Measurements from ENCODE around the gene GSK3A. TPM values are rescaled to one million over a fixed set of nuclear protein-coding genes. Genes with fewer than 3 reads are reported as not detected.
A peak's percentile ranks its signal among the peaks of the same experiment; 100 is the strongest.

Gene GSK3A
- total RNA-seq, 6 experiments from 2014 or later, result 12.3 to 14.8 (median 13.5) TPM

DNA sequence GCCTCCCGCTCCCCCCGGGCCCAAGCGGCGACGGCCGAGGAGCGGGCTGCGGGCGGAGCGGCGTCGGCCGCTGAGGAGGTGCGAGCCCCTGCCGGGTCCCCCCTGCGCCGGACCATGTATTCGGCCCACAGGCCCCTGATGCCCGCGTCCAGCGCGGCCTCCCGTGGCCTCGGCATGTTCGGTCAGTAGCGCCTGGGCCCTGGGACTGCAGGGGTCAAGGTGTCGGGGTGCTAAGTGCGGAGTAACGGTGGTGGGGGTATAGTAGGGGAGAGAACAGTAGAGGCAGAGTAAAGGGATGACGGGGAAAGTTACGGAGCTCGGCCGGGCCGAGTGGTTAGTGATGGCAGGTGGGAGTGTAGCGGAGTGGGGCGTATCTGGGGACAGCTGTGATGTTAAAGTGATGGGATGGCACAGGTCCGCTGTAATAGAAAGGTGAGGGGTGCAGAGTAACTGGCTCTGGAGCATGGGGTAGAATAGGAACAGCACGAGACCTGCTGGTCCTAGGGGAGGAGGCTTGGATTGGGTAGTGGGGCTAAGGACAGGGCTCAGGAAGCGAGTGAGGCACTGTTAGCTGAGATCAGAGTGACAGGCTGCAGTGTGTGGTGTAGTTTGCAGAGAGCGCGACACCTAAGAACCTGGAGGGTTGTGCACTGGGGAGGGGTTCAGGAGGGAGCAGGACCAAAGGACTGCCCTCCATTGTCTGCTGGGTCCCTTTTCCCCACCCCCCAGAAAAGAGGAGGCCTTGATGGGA lies 42.4 kb upstream of the GSK3A start:
- TF ChIP-seq, protein P1, sequence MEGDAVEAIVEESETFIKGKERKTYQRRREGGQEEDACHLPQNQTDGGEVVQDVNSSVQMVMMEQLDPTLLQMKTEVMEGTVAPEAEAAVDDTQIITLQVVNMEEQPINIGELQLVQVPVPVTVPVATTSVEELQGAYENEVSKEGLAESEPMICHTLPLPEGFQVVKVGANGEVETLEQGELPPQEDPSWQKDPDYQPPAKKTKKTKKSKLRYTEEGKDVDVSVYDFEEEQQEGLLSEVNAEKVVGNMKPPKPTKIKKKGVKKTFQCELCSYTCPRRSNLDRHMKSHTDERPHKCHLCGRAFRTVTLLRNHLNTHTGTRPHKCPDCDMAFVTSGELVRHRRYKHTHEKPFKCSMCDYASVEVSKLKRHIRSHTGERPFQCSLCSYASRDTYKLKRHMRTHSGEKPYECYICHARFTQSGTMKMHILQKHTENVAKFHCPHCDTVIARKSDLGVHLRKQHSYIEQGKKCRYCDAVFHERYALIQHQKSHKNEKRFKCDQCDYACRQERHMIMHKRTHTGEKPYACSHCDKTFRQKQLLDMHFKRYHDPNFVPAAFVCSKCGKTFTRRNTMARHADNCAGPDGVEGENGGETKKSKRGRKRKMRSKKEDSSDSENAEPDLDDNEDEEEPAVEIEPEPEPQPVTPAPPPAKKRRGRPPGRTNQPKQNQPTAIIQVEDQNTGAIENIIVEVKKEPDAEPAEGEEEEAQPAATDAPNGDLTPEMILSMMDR (IDR thresholded peaks at IDR 0.05), result no peak
- no peak for TF ChIP-seq POLR2A (IDR thresholded peaks at IDR 0.05)
- Histone ChIP-seq H3K4me1 (peaks cover 0 to 36% (median 11%) of the 10 kb centered on the region in 4 donors), H3K27ac (peak overlapping the region in 2 of 3 donors; percentile 50 to 71), H3K9me3 (no peaks in the 10 kb centered on the region), H3K4me3 (peak overlapping the region; percentile 56 to 68 (median 59)), H3K27me3 (no peaks in the 10 kb centered on the region), H3K36me3 (peaks cover 0 to 29% (median 18%) of the 10 kb centered on the region in 4 donors)
- ATAC-seq, result no peak
- WGBS (ENCODE audit: insufficient coverage, low coverage, low lambda C conversion rate, missing lambda C conversion rate), result 8% methylated on average over 28 of the region's 41 CpGs
- DNase-seq, result peak; percentile 54 to 68 (median 58)
- intact Hi-C loops (cut with DNase I), result loop anchor here in 1 of 2 donors (5.0 kb wide), 1 partner anchor 32 kb away; no protein-coding TSS in a partner anchor

GRCh38 chr19:42284066-42284501 lies 41.7 kb upstream of the GSK3A start:
- Histone ChIP-seq H3K27ac (peak overlapping the region; percentile 67 to 90 (median 72)), H3K4me3 (peak overlapping the region in 2 of 3 donors; percentile 44 to 68), H3K36me3 (peaks cover 0 to 22% (median 14%) of the 10 kb centered on the region in 4 donors), H3K4me1 (peaks cover 0 to 43% (median 15%) of the 10 kb centered on the region in 4 donors), H3K9me3 (no peaks in the 10 kb centered on the region), H3K27me3 (no peaks in the 10 kb centered on the region)
- intact Hi-C loops (cut with DNase I), result no loop called here
- TF ChIP-seq, protein P1 (IDR thresholded peaks at IDR 0.05), result no peak
- peak; percentile 59 for TF ChIP-seq POLR2A (IDR thresholded peaks at IDR 0.05)
- WGBS (ENCODE audit: insufficient coverage, low coverage, low lambda C conversion rate, missing lambda C conversion rate), result no CpG with 5 or more reads among the region's 76 CpGs
- peak; percentile 42 to 66 (median 56) for ATAC-seq
- peak; percentile 86 to 90 (median 86) for DNase-seq

DNA sequence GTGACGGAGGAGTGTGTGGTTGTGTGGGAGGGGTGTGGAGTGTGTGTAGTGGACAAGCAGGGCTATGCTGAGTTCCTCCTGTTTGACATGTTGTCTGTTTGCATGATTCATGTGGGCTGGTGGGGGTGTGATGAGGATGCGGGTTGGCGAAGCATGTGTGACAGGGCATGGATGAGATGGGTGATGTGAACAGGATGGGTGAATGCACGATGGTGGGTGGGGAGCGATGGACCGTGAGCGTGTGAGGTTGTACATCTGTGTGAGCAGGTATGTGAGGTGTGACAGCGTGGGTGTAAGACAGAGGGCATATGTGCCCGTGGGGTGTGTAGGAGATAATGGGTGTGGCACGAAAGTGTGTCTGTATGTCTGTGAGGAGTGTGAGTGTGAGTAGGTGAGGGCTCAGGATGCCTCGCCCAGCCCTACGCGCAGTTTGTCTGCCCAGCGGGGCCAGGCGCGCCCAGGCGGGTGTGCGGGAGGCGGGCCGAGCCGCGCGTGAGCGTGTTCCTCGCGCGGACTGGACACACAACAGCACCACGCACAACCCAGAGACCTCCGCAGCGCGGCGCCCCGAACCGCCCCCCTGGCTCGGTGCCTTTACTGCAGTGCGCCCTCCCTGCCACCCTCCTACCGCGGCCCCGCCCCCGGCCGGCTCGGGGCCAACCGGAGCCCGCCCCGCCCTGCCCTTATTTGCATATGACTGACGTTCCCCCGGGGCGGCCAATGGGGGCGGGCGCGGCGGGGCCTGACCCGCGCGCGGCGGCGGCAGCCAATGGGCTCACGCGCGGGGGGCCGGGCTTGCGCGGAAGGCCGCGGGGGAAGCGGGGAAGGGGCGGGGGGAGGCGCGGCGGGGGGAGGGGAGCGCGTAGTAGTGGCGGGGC lies 41.0 kb upstream of the GSK3A start:
- peak overlapping the region; percentile 74 to 90 (median 78) for H3K27ac ChIP-seq
- H3K36me3 ChIP-seq, result peaks cover 0 to 16% (median 9%) of the 10 kb centered on the region in 4 donors
- peaks cover 0 to 49% (median 17%) of the 10 kb centered on the region in 4 donors for H3K4me1 ChIP-seq
- no peaks in the 10 kb centered on the region for H3K27me3 ChIP-seq
- peak; percentile 97 to 98 (median 97) for DNase-seq
- intact Hi-C loops (cut with DNase I), result no loop called here
- WGBS (ENCODE audit: insufficient coverage, low coverage, low lambda C conversion rate, missing lambda C conversion rate), result 5% methylated on average over 35 of the region's 74 CpGs
- no peaks in the 10 kb centered on the region for H3K9me3 ChIP-seq
- peak; percentile 65 to 82 (median 76) for ATAC-seq
- TF ChIP-seq POLR2A (IDR thresholded peaks at IDR 0.05), result no peak
- TF ChIP-seq, protein P1 (IDR thresholded peaks at IDR 0.05), result no peak
- peak overlapping the region; percentile 35 to 68 (median 51) for H3K4me3 ChIP-seq

DNA sequence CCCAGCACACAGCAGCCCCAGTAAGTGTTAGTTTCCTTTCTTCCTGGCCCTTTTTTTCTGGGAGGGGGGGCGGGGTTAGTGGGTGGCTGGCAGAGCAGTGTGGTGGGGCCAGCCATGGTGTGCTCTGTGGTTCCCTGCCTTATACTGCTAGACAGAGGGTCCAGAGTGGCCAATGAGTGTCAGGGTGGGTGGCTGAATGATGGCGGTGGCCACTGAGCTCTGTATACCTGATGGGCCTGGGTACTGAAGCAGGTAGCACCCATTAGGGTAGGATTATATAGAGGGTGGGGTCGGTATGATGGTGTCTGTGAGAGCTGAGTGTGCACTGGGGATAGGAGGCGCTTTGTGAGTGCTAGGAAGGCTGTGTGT lies 40.4 kb upstream of the GSK3A start:
- intact Hi-C loops (cut with DNase I), result no loop called here

More for the DNA sequence above, 40.4 kb upstream of the GSK3A start:
- ATAC-seq (no peak), DNase-seq (no peak)
- Histone ChIP-seq H3K4me1 (peaks cover 0 to 54% (median 20%) of the 10 kb centered on the region in 4 donors), H3K27me3 (no peaks in the 10 kb centered on the region), H3K36me3 (peaks cover 0 to 10% (median 4%) of the 10 kb centered on the region in 4 donors), H3K4me3 (peak overlapping the region in 1 of 3 donors; percentile 68), H3K27ac (peak overlapping the region; percentile 74 to 90 (median 78)), H3K9me3 (no peaks in the 10 kb centered on the region)
- WGBS (ENCODE audit: insufficient coverage, low coverage, low lambda C conversion rate, missing lambda C conversion rate), result 49% methylated on average over 4 of the region's 4 CpGs
- TF ChIP-seq, protein P1 (IDR thresholded peaks at IDR 0.05), result no peak
- no peak for TF ChIP-seq POLR2A (IDR thresholded peaks at IDR 0.05)
